Hepatocyte (in vitro differentiated cells): ENCODE results near the gene CYB561D2. TPM values are rescaled to one million over a fixed set of nuclear protein-coding genes. Genes with fewer than 3 reads are reported as not detected.
A peak's percentile ranks its signal among the peaks of the same experiment; 100 is the strongest.

Experiments used
- DNase-seq: peaks from one replicate; pipeline ENCODE4 v3.0.0-alpha.2; 2016; ENCODE audit warnings: low spot score
- H2AFZ ChIP-seq: fragments of 200-600 bp; sonication (generic); 2 replicates; pipeline ENCODE4 v1.6.0; 2016; ENCODE audit warnings: antibody characterized with exemption, mild to moderate bottlenecking
- H3K27ac ChIP-seq: fragments of 200-600 bp; sonication (generic); 2 replicates; pipeline ENCODE4 v1.5.1; 2016; ENCODE audit warnings: mild to moderate bottlenecking
- H3K27me3 ChIP-seq: fragments of 200-600 bp; sonication (generic); 2 replicates; pipeline ENCODE4 v1.6.1; 2016
- H3K36me3 ChIP-seq: fragments of 200-600 bp; sonication (generic); replicated peaks from 2 replicates; pipeline ENCODE4 v1.5.1; 2016; ENCODE audit warnings: low read depth; ENCODE audit not compliant: insufficient read depth
- H3K4me1 ChIP-seq: fragments of 200-600 bp; sonication (generic); 2 replicates; pipeline ENCODE4 v1.5.1; 2016; ENCODE audit warnings: mild to moderate bottlenecking, moderate library complexity; ENCODE audit not compliant: insufficient read depth
- H3K4me2 ChIP-seq: fragments of 200-600 bp; sonication (generic); 2 replicates; pipeline ENCODE4 v1.6.0; 2016
- H3K4me3 ChIP-seq: fragments of 200-600 bp; sonication (generic); 2 replicates; pipeline ENCODE4 v1.5.1; 2016; ENCODE audit warnings: mild to moderate bottlenecking
- H3K79me2 ChIP-seq: fragments of 200-600 bp; sonication (generic); 2 replicates; pipeline ENCODE4 v1.6.0; 2017; ENCODE audit warnings: mild to moderate bottlenecking
- H3K9me2 ChIP-seq: fragments of 200-600 bp; sonication (generic); replicated peaks from 2 replicates; pipeline ENCODE4 v1.6.0; 2017; ENCODE audit warnings: mild to moderate bottlenecking; ENCODE audit not compliant: insufficient read depth
- H3K9me3 ChIP-seq: fragments of 200-600 bp; sonication (generic); 2 replicates; pipeline ENCODE4 v1.5.1; 2016; ENCODE audit warnings: low read depth, mild to moderate bottlenecking
- H4K20me1 ChIP-seq: fragments of 200-600 bp; sonication (generic); 2 replicates; pipeline ENCODE4 v1.6.0; 2016; ENCODE audit warnings: mild to moderate bottlenecking; ENCODE audit not compliant: insufficient read depth, poor library complexity, severe bottlenecking
- CTCF ChIP-seq: fragments of 200-600 bp; sonication (generic); IDR thresholded peaks from 2 replicates; pipeline ENCODE4 v1.5.1; 2016; ENCODE audit warnings: antibody characterized with exemption, mild to moderate bottlenecking; ENCODE audit not compliant: poor library complexity
- EZH2 ChIP-seq: fragments of 200-600 bp; sonication (generic); IDR thresholded peaks from 2 replicates; pipeline ENCODE4 v1.6.1; 2016; ENCODE audit warnings: antibody characterized with exemption, mild to moderate bottlenecking, borderline replicate concordance
- EZH2phosphoT487 ChIP-seq: fragments of 200-600 bp; sonication (generic); IDR thresholded peaks from one replicate; pipeline ENCODE4 v1.6.1; 2018; ENCODE audit warnings: antibody characterized with exemption, mild to moderate bottlenecking, low read depth, moderate library complexity; ENCODE audit not compliant: unreplicated experiment, severe bottlenecking
- WGBS: methylation state at CpG from one replicate; pipeline ENCODE4 v1.1.6; 2016; ENCODE audit warnings: low lambda C conversion rate; ENCODE audit errors: missing lambda C conversion rate; 5-methylcytosine and 5-hydroxymethylcytosine counted together
- polyA plus RNA-seq: library from polyadenylated mRNA; unstranded; fragments of >200 nt; fragmentation: Nextera tagmentation; extraction: Ambion mirVana; gene quantifications from 2 replicates; pipeline ENCODE4 v1.2.1, GENCODE V29; 2016
- total RNA-seq: library from RNA; depleted of rRNA; stranded (reverse); fragments of >200 nt; gene quantifications from 2 replicates; pipeline ENCODE4 v1.2.3, GENCODE V29; 2014

CYB561D2 gene
- total and polyA plus RNA-seq, 2 experiments from 2014 or later = 37.3 to 40.5 TPM

GRCh38 chr3:50356553-50356952 lies 5.9 kb downstream of the CYB561D2 start:
- 92% methylated on average over 5 of the region's 5 CpGs for WGBS
- Histone ChIP-seq H4K20me1 (peaks cover 38% of the 10 kb centered on the region), H3K4me3 (peak overlapping the region; percentile 74), H3K27ac (no peak overlapping the region), H3K9me2 (no peaks in the 10 kb centered on the region), H2AFZ (no peak overlapping the region), H3K4me1 (peaks cover 30% of the 10 kb centered on the region), H3K27me3 (no peaks in the 10 kb centered on the region), H3K9me3 (no peaks in the 10 kb centered on the region), H3K79me2 (peaks cover 48% of the 10 kb centered on the region), H3K36me3 (no peaks in the 10 kb centered on the region), H3K4me2 (peak overlapping the region; percentile 99)
- DNase-seq = peak; percentile 51
- TF ChIP-seq EZH2 = no peak
- no peak for TF ChIP-seq EZH2phosphoT487
- peak; percentile 1 for TF ChIP-seq CTCF

GRCh38 chr3:50357481-50357880 lies 6.8 kb downstream of the CYB561D2 start:
- peak overlapping the region; percentile 74 for H3K4me3 ChIP-seq
- WGBS = 76% methylated on average over 1 of the region's 1 CpG

GRCh38 chr3:50358355-50358910 lies 7.8 kb downstream of the CYB561D2 start:
- peaks cover 38% of the 10 kb centered on the region for H4K20me1 ChIP-seq
- H3K9me3 ChIP-seq = no peaks in the 10 kb centered on the region
- H3K27ac ChIP-seq = peak overlapping the region; percentile 82
- peak overlapping the region; percentile 74 for H3K4me3 ChIP-seq
- no peak overlapping the region for H2AFZ ChIP-seq
- H3K79me2 ChIP-seq = peaks cover 43% of the 10 kb centered on the region
- TF ChIP-seq EZH2 (no peak), CTCF (no peak), EZH2phosphoT487 (no peak)
- H3K9me2 ChIP-seq = no peaks in the 10 kb centered on the region
- H3K27me3 ChIP-seq = no peaks in the 10 kb centered on the region
- peaks cover 27% of the 10 kb centered on the region for H3K4me1 ChIP-seq
- no peak for DNase-seq
- no peaks in the 10 kb centered on the region for H3K36me3 ChIP-seq
- peak overlapping the region; percentile 99 for H3K4me2 ChIP-seq
- 84% methylated on average over 24 of the region's 24 CpGs for WGBS

More at GRCh38 chr3:50357481-50357880, 6.8 kb downstream of the CYB561D2 start:
- Histone ChIP-seq H3K9me3 (no peaks in the 10 kb centered on the region), H4K20me1 (peaks cover 38% of the 10 kb centered on the region), H3K9me2 (no peaks in the 10 kb centered on the region), H3K27ac (peak overlapping the region; percentile 16), H3K4me2 (peak overlapping the region; percentile 99), H3K79me2 (peaks cover 43% of the 10 kb centered on the region), H3K4me1 (peaks cover 27% of the 10 kb centered on the region), H2AFZ (no peak overlapping the region), H3K36me3 (no peaks in the 10 kb centered on the region), H3K27me3 (no peaks in the 10 kb centered on the region)
- TF ChIP-seq EZH2phosphoT487 = no peak
- no peak for TF ChIP-seq CTCF
- no peak for TF ChIP-seq EZH2
- DNase-seq = no peak
